ENCODE results near the gene RNU5B-1. TPM values are rescaled to one million over a fixed set of nuclear protein-coding genes. Genes with fewer than 3 reads are reported as not detected.
A peak's percentile ranks its signal among the peaks of the same experiment; 100 is the strongest.
"Not testable (repeated sequence)": the region's sequence is repeated elsewhere in the genome, so short reads cannot be mapped to it uniquely, and the experiment has no call there.

The RNU5B-1 gene
- not detected for total RNA-seq

DNA sequence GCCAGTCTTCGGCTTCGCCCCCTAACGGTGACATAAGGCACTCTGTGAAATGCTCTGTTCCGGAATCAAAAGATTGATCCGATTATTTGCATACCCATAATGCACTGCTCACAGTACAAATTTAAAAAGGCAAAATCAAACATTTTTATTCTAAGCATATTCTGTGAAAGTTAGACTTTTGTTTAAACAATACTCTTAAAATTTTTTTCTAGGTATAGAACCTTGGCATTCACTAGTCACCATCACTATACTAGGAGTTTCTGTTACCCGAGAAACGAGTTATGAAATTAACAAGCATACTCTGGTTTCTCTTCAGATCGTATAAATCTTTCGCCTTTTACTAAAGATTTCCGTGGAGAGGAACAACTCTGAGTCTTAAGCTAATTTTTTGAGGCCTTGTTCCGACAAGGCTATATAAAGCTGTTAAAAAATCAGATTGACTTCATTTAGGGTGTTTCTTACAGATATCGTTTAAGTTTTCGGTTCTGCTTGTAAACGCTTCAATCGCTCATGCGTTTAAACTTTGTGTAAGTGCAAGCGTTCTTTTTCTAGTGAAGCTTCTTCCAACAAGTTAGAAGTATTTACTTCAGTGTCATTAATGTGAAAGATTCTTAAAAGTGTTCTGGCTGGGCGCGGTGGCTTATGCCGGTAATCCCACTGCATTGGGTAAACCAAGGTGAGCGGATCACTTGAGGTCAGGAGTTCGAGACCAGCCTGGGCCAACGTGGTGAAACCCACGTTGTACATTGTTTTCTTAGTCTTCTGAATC lies at the start of gene RNU5B-1:
TSS of gene RNU5B-1 (plus strand) at position 297 of the 769 bp plus-strand sequence.
- peak; percentile 74 to 75 for DNase-seq (ENCODE audit: low spot score in 2 of 2)
- FAIRE-seq: peak; percentile 88

DNA sequence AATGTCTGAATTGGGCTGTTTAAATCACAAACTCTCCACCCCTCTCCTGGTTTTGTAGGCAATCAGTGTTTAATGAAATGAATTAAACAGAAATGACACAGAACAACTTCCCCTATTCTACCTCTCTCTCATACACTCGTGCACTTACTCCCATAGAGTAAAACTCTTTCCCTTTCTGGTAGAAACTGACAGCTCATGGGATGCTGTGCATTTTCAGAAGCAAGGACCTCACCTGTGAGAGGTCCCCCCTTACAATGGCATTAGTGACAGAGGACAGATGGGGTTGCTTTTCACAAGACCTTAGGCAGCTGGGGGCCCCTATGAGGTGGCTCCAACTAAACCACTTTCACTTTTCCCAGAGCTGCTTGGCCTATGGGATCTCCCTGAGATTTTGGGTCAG lies 49.7 kb upstream of the RNU5B-1 start:
- FAIRE-seq: no peak
- DNase-seq (ENCODE audit: low spot score in 2 of 2): no peak

GRCh38 chr15:65255486-65256140 lies 48.9 kb upstream of the RNU5B-1 start:
- no peak for DNase-seq (ENCODE audit: low spot score in 2 of 2)
- no peak for FAIRE-seq

GRCh38 chr15:65258375-65259262 lies 45.9 kb upstream of the RNU5B-1 start:
- FAIRE-seq (no peak), DNase-seq (ENCODE audit: low spot score in 2 of 2) (no peak)

DNA sequence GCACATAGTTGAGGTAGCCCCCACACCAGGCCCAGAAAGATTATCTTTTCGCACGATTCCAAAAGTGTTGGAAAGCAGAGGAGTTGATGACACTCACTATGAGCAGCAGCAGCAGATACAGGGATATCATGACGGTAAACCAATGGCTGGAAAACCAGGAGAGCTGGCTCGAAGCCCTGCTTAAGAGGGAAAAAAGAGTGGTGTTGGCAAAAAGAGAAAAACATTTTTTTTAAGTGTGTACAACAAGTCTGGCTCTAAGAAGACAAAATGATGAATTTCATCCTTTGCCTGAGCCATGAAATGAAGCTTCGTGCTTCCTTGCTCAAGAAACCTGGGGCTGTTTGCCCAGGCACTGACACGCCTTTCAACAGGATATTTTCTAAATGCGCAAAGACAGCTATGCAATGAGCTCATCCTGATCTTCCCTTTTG lies 45.1 kb upstream of the RNU5B-1 start:
- FAIRE-seq (no peak), DNase-seq (ENCODE audit: low spot score in 2 of 2) (no peak)

DNA sequence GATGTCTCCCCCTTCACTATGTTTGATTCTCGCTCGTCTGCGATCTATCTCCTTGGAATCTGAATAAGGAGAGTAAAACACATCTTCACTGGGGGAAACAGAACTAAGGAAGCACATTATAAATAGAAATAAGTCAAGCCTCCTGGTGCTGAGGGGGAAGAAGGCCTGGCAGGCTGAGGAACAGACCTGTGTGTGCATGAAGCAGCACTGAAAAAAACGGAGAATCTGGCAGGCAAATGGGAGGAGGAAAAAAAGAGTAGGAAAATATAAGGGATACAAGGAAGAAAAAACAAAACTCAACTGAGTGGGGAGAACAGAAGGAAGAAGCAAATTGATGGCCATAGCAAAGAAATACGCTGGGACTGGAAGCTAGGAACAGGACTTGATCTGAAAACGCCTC lies 43.5 kb upstream of the RNU5B-1 start:
- DNase-seq (ENCODE audit: low spot score in 2 of 2): no peak
- no peak for FAIRE-seq

- DNase-seq (ENCODE audit: low spot score in 2 of 2): no peak
- FAIRE-seq: no peak
Measured at GRCh38 chr15:65263313-65263712, 41.2 kb upstream of the RNU5B-1 start.

GRCh38 chr15:65264863-65265430 lies 39.5 kb upstream of the RNU5B-1 start:
- DNase-seq (ENCODE audit: low spot score in 2 of 2) (no peak), FAIRE-seq (no peak)

- no peak for DNase-seq (ENCODE audit: low spot score in 2 of 2)
- no peak for FAIRE-seq
Measured at GRCh38 chr15:65266469-65266868, 38.0 kb upstream of the RNU5B-1 start.

GRCh38 chr15:65268411-65268810 lies 36.1 kb upstream of the RNU5B-1 start:
- DNase-seq (ENCODE audit: low spot score in 2 of 2) (no peak), FAIRE-seq (no peak)

- FAIRE-seq: not testable (repeated sequence)
Measured at GRCh38 chr15:65270811-65271545, 33.5 kb upstream of the RNU5B-1 start.

GRCh38 chr15:65275104-65275727 lies 29.3 kb upstream of the RNU5B-1 start:
- FAIRE-seq: no peak
- no peak for DNase-seq (ENCODE audit: low spot score in 2 of 2)

More at GRCh38 chr15:65270811-65271545, 33.5 kb upstream of the RNU5B-1 start:
- DNase-seq (ENCODE audit: low spot score in 2 of 2): peak in 1 of 2 donors; percentile 56

DNA sequence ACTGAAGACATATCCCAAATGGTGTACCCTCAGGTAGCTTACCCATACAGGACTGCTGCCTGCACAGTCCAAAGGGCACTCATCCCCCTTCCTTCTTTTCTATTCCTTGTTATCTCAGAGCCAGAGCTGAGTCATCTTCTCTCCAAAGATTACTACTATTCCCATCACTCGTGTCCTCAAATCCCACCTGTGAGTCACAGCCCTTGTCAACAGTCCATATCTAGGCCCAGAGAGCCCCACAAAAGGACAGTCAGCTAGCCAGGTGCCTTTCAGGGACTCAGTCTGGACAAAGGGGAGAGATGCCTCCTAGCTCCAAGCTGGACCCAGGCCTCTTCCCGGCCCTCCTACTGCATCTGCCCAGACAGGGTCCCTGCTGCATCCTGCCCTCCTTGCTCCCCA lies 28.8 kb upstream of the RNU5B-1 start:
- FAIRE-seq (no peak), DNase-seq (ENCODE audit: low spot score in 2 of 2) (no peak)

DNA sequence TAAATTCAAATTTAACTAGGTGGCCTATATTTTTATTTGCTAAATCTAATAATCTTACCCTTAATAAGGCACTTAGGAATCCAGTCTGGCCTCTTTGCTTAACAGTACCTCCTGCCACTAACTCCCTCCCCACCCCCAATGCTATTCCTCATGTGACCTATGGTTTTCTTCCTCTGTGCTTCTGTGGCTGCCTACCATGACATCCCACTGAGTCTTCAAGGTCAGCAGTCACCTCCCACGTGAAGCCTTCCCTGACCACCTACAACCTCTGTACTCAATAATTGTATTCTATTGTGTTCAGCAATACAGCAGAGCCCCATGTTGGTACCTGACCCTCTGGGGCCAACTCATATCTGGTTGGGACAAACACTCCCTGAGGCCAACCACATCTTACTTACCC lies 27.5 kb upstream of the RNU5B-1 start:
- FAIRE-seq (no peak), DNase-seq (ENCODE audit: low spot score in 2 of 2) (no peak)

DNA sequence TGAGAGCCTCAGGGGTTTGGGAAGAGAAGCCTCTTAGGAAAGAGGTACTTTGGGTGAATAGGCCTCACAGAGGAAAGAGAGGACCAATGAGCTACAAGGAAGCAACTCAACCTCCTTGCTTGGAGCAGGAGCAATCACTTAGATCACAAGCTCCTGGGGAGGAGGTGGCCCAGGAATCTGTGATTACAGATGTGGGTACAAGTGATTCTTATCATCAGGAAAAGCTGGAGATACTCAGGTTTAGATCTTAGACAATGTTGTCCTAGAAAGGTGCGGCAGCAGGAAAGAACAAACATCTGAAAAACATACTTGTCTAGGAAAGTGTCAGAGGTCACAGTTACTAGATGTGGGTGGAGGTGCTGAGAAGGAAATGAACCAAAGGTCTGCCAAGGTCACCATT lies 26.0 kb upstream of the RNU5B-1 start:
- DNase-seq (ENCODE audit: low spot score in 2 of 2) (no peak), FAIRE-seq (no peak)

DNA sequence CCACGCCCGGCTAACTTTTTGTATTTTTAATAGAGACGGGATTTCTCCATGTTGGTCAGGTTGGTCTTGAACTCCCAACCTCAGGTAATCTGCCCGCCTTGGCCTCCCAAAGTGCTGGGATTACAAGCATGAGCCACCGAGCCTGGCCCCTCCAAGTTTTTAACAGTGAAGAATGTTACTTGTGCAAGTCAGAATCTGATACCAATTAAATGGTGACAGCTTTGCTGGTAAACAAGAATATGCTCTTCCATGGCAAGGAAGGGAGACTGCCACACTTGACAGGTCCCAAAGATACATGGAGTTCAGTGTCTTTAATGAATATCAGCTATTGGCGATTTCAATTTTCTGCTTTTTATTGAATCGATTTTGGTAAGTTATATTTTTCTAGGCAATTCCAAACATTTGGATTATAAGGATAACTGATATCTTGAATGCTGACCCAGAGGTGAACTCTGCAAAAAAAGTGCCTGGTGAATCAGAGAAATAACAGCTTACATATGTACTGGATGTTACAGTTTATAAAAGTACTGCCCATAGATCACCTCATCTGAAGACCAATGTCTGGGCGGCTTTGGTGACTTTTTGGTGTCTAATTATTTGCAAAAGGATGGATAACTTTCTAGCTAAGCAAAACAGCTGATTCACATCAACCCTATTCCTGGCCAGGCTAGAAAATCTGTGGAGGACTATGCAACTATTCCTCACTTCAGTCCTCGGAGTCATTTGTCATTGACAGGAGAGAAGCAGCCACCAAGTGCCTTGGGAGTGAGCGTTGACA lies 19.0 kb upstream of the RNU5B-1 start:
- DNase-seq (ENCODE audit: low spot score in 2 of 2) (no peak), FAIRE-seq (no peak)

DNA sequence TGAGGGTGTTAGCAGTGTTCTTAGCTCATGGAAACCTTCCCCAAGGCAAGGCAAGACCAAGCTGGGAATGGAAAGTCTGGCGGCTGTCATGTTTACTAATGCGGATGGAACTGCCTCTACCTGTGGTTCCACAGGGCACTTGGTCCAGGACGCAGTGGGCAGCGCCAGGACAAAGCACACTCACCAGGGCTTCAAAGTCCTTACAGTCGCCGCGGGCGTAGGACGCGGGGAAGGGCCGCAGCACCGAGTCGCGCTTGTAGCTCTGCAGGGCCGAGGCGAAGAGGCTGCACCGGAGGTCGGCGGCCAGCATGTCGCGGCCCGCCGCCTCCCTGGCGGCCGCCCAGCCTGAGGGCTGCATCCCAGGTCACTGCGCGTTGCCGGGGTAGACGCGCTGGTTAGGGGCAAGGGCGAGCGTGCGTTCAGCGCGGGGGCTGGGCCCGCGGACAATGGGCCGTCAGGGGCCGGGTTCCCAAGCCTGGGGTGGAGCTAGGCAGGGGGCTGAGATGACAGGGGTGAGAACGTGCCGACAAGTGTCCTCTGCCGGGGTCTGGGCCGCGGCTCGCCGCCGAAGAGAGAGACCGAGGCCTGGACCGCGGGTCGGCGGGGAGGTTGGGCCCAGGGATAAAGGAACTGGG lies 18.3 kb upstream of the RNU5B-1 start:
- no peak for DNase-seq (ENCODE audit: low spot score in 2 of 2)
- no peak for FAIRE-seq

Data from frontal cortex (tissue), 4 donors.